Activated CD4-positive, alpha-beta T cell treated with anti-CD3 and anti-CD28 coated beads, Interleukin-2, Interleukin-4, amounts not matched to agents 100 ng/mL and 50 ng/mL, durations not matched to agents 16 hours and 8 hours (primary cell): ENCODE data around the gene MYO5B.

Experiments
- DNase-seq: peaks from one replicate; pipeline ENCODE4 v3.0.0-alpha.2; 2020; ENCODE audit warnings: low spot score

MYO5B gene

GRCh38 chr18:50188652-50189051 is 6.3 kb downstream of the MYO5B start:
- DNase-seq, result no peak

GRCh38 chr18:50187659-50188058 is 7.3 kb downstream of the MYO5B start:
- DNase-seq, result no peak

GRCh38 chr18:50186385-50186784 is 8.6 kb downstream of the MYO5B start:
- no peak for DNase-seq

GRCh38 chr18:50183556-50183955 is 11.4 kb downstream of the MYO5B start:
- no peak for DNase-seq

- no peak for DNase-seq
Observed at GRCh38 chr18:50182511-50182910, 12.4 kb downstream of the MYO5B start.

- DNase-seq, result no peak
Observed at GRCh38 chr18:50181590-50181989, 13.4 kb downstream of the MYO5B start.

- DNase-seq, result no peak
Observed at GRCh38 chr18:50179465-50179864, 15.5 kb downstream of the MYO5B start.

GRCh38 chr18:50177294-50177992 is 17.5 kb downstream of the MYO5B start:
- no peak for DNase-seq

GRCh38 chr18:50172367-50172766 is 22.6 kb downstream of the MYO5B start:
- DNase-seq, result no peak

- no peak for DNase-seq
Observed at GRCh38 chr18:50171406-50171805, 23.5 kb downstream of the MYO5B start.

GRCh38 chr18:50170004-50170403 is 24.9 kb downstream of the MYO5B start:
- DNase-seq, result no peak

- DNase-seq, result no peak
Observed at GRCh38 chr18:50169149-50169548, 25.8 kb downstream of the MYO5B start.

- DNase-seq, result no peak
Observed at GRCh38 chr18:50167966-50168365, 27.0 kb downstream of the MYO5B start.

- DNase-seq, result no peak
Observed at GRCh38 chr18:50166901-50167300, 28.0 kb downstream of the MYO5B start.

- no peak for DNase-seq
Observed at GRCh38 chr18:50163505-50163904, 31.4 kb downstream of the MYO5B start.

- no peak for DNase-seq
Observed at GRCh38 chr18:50162486-50163304, 32.3 kb downstream of the MYO5B start.

GRCh38 chr18:50161597-50162205 is 33.2 kb downstream of the MYO5B start:
- DNase-seq, result no peak

GRCh38 chr18:50159654-50160046 is 35.3 kb downstream of the MYO5B start:
- DNase-seq, result no peak

- DNase-seq, result no peak
Observed at GRCh38 chr18:50158866-50159653, 35.9 kb downstream of the MYO5B start.

- DNase-seq, result no peak
Observed at GRCh38 chr18:50155406-50155805, 39.5 kb downstream of the MYO5B start.

GRCh38 chr18:50154420-50154819 is 40.5 kb downstream of the MYO5B start:
- no peak for DNase-seq

- no peak for DNase-seq
Observed at GRCh38 chr18:50152900-50153299, 42.0 kb downstream of the MYO5B start.
